ENCODE results near the gene TF.
"Not testable (repeated sequence)": the region's sequence is repeated elsewhere in the genome, so short reads cannot be mapped to it uniquely, and the experiment has no call there.

The TF gene

GRCh38 chr3:133769536-133769935, 23.3 kb downstream of the TF start:
- DNase-seq: no peak

- no peak for DNase-seq
These were observed 27.5 kb downstream of the TF start for GRCh38 chr3:133773732-133774131.

GRCh38 chr3:133775309-133775708, 29.1 kb downstream of the TF start:
- DNase-seq: no peak

- DNase-seq: no peak
These were observed 29.6 kb downstream of the TF start for GRCh38 chr3:133775835-133776234.

- DNase-seq: no peak
These were observed 30.7 kb downstream of the TF start for GRCh38 chr3:133776794-133777438.

GRCh38 chr3:133777807-133778568, 31.8 kb downstream of the TF start:
- DNase-seq: no peak

- no peak for DNase-seq
These were observed 33.5 kb downstream of the TF start for GRCh38 chr3:133779626-133780203.

- DNase-seq: not testable (repeated sequence)
These were observed 34.6 kb downstream of the TF start for GRCh38 chr3:133780756-133781155.

- no peak for DNase-seq
These were observed 35.4 kb downstream of the TF start for GRCh38 chr3:133781570-133781969.

- no peak for DNase-seq
These were observed 36.3 kb downstream of the TF start for GRCh38 chr3:133782454-133782853.

GRCh38 chr3:133783762-133784161, 37.6 kb downstream of the TF start:
- DNase-seq: no peak

- DNase-seq: no peak
These were observed 41.8 kb downstream of the TF start for GRCh38 chr3:133788024-133788423.

- DNase-seq: peak in 1 of 2 experiments; percentile 7
These were observed 46.1 kb downstream of the TF start for GRCh38 chr3:133792171-133792763.

GRCh38 chr3:133797396-133798105, 51.4 kb downstream of the TF start:
- no peak for DNase-seq

- no peak for DNase-seq
These were observed 53.8 kb downstream of the TF start for GRCh38 chr3:133799794-133800585.

GRCh38 chr3:133803469-133803868, 57.3 kb downstream of the TF start:
- DNase-seq: no peak

GRCh38 chr3:133804896-133805295, 58.7 kb downstream of the TF start:
- DNase-seq: peak in 1 of 2 experiments; percentile 11

GRCh38 chr3:133805384-133805701, 59.1 kb downstream of the TF start:
- peak in 1 of 2 experiments; percentile 50 for DNase-seq

- DNase-seq: peak; percentile 87 to 97
These were observed 59.7 kb downstream of the TF start, which contains the start of gene SRPRB for GRCh38 chr3:133805702-133806475. SRPRB (plus strand) TSS chr3:133805815; CDS start chr3:133805849, 34 bp downstream.

- DNase-seq: no peak
These were observed 66.7 kb downstream of the TF start for GRCh38 chr3:133812872-133813271.

- no peak for DNase-seq
These were observed 69.2 kb downstream of the TF start for GRCh38 chr3:133815386-133815785.

Data from NCI-H526 (cell line).